Muscle layer of duodenum (tissue), 2 donors: Measurements from ENCODE around the gene LDHD.
A peak's percentile ranks its signal among the peaks of the same experiment; 100 is the strongest.

ENCODE experiments used
- H3K27ac ChIP-seq: one replicate; pipeline ENCODE4 v1.7.0; 2013; ENCODE audit warnings: mild to moderate bottlenecking, low read length
- H3K27me3 ChIP-seq: one replicate; pipeline ENCODE4 v1.7.0; 2013; ENCODE audit warnings: low read depth, mild to moderate bottlenecking, control low read depth, low read length
- H3K36me3 ChIP-seq, 2 donors: one replicate each; pipeline ENCODE4 v1.7.0; 2013; ENCODE audit warnings: low read length in 2 of 2, control low read depth in 1 of 2, mild to moderate bottlenecking in 1 of 2; ENCODE audit not compliant: insufficient read depth in 2 of 2, control insufficient read depth in 1 of 2
- H3K4me1 ChIP-seq, 2 donors: one replicate each; pipeline ENCODE4 v1.7.0; 2013; ENCODE audit warnings: low read length in 2 of 2, mild to moderate bottlenecking in 2 of 2, control low read depth in 1 of 2, moderate library complexity in 1 of 2; ENCODE audit not compliant: insufficient read depth in 2 of 2, control insufficient read depth in 1 of 2
- H3K4me3 ChIP-seq, 2 donors: one replicate each; pipeline ENCODE4 v1.7.0; 2013; ENCODE audit warnings: low read length in 2 of 2, low read depth in 1 of 2, mild to moderate bottlenecking in 1 of 2
- H3K9me3 ChIP-seq, 2 donors: one replicate each; pipeline ENCODE4 v1.7.0; 2013; ENCODE audit warnings: low read length in 2 of 2, control low read depth in 1 of 2, mild to moderate bottlenecking in 1 of 2; ENCODE audit not compliant: control insufficient read depth in 1 of 2
- donor health status: healthy.

The LDHD gene

GRCh38 chr16:75074304-75074793 lies 42.2 kb downstream of the LDHD start:
- H3K9me3 ChIP-seq: no peaks in the 10 kb centered on the region
- H3K4me3 ChIP-seq: no peak overlapping the region
- no peak overlapping the region for H3K27ac ChIP-seq
- H3K36me3 ChIP-seq: no peaks in the 10 kb centered on the region
- peaks cover 16 to 28% of the 10 kb centered on the region in 2 donors for H3K4me1 ChIP-seq
- H3K27me3 ChIP-seq: no peaks in the 10 kb centered on the region

GRCh38 chr16:75073545-75074303 lies 42.9 kb downstream of the LDHD start:
- Histone ChIP-seq H3K36me3 (no peaks in the 10 kb centered on the region), H3K4me1 (peaks cover 16 to 28% of the 10 kb centered on the region in 2 donors), H3K27ac (no peak overlapping the region), H3K9me3 (no peaks in the 10 kb centered on the region), H3K27me3 (no peaks in the 10 kb centered on the region), H3K4me3 (no peak overlapping the region)

DNA sequence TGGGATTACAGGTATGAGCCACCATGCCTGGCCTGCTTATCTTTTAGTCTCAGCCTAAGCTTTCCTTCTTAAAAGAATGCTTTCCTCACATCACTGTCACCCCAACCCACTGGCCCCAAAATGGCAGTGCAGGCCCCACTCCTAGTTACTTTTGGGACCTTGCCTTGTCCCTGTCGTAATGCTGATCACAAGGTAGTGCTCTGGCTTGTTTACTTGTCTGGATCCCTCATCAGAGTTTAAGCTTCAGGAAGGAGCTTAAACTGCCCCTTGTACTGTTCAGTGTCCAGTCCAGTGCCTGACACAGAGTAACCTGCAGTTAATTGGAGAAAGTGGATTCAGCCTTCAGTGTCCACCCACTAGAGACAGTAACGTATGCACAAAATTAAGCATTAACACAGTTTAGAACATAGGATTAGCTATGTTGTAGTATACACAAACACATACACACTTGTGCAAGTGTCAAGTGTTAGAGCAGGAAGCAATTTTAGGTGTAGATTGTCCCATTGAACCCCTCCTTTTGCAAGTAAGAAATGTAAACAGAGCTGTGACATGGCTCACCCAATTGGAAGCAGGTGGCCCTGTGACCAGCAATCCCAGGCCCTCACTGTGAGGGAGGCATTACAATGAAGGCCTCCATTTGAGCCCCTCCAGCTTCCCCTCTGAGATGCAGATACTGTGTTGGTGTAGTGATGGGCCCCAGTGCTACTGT lies 44.2 kb downstream of the LDHD start:
- Histone ChIP-seq H3K27me3 (no peaks in the 10 kb centered on the region), H3K27ac (no peak overlapping the region), H3K9me3 (no peaks in the 10 kb centered on the region), H3K4me1 (peaks cover 16 to 36% of the 10 kb centered on the region in 2 donors), H3K36me3 (no peaks in the 10 kb centered on the region), H3K4me3 (no peak overlapping the region)

DNA sequence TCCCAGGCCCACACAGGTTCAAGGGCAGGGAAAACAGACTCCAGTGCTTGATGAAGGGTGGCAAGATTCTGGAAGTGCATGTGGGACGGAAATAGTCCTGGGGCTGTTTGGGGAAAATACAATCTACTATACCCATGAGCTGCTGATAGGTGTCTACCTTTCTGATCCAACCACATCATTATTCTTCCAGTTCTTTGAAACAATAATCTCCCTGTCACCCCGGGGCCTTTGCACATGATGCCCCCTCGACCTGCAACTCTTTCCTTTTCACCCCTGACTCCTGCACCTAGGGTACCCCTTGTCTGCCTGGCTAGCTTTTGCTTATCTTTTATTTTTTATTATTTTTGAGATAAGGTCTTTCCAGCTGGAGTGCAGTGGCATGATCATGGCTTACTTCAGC lies 45.0 kb downstream of the LDHD start:
- Histone ChIP-seq H3K9me3 (no peaks in the 10 kb centered on the region), H3K27me3 (no peaks in the 10 kb centered on the region), H3K4me1 (peaks cover 16 to 39% of the 10 kb centered on the region in 2 donors), H3K4me3 (no peak overlapping the region), H3K27ac (no peak overlapping the region), H3K36me3 (no peaks in the 10 kb centered on the region)

GRCh38 chr16:75070012-75070841 lies 46.4 kb downstream of the LDHD start:
- Histone ChIP-seq H3K4me1 (peaks cover 10 to 35% of the 10 kb centered on the region in 2 donors), H3K36me3 (no peaks in the 10 kb centered on the region), H3K27ac (no peak overlapping the region), H3K4me3 (no peak overlapping the region), H3K9me3 (no peaks in the 10 kb centered on the region), H3K27me3 (no peaks in the 10 kb centered on the region)

GRCh38 chr16:75068085-75069031 lies 48.2 kb downstream of the LDHD start:
- peaks cover 9 to 32% of the 10 kb centered on the region in 2 donors for H3K4me1 ChIP-seq

GRCh38 chr16:75066861-75067447 lies 49.6 kb downstream of the LDHD start:
- no peak overlapping the region for H3K4me3 ChIP-seq
- no peak overlapping the region for H3K27ac ChIP-seq
- peaks cover 16 to 38% of the 10 kb centered on the region in 2 donors for H3K4me1 ChIP-seq

More at GRCh38 chr16:75068085-75069031, 48.2 kb downstream of the LDHD start:
- Histone ChIP-seq H3K27ac (no peak overlapping the region), H3K36me3 (no peaks in the 10 kb centered on the region), H3K9me3 (no peaks in the 10 kb centered on the region), H3K4me3 (no peak overlapping the region), H3K27me3 (no peaks in the 10 kb centered on the region)

GRCh38 chr16:75065521-75066149 lies 50.9 kb downstream of the LDHD start:
- Histone ChIP-seq H3K27ac (peak overlapping the region; percentile 36), H3K27me3 (no peaks in the 10 kb centered on the region)

More at GRCh38 chr16:75066861-75067447, 49.6 kb downstream of the LDHD start:
- no peaks in the 10 kb centered on the region for H3K27me3 ChIP-seq
- no peaks in the 10 kb centered on the region for H3K9me3 ChIP-seq
- no peaks in the 10 kb centered on the region for H3K36me3 ChIP-seq

DNA sequence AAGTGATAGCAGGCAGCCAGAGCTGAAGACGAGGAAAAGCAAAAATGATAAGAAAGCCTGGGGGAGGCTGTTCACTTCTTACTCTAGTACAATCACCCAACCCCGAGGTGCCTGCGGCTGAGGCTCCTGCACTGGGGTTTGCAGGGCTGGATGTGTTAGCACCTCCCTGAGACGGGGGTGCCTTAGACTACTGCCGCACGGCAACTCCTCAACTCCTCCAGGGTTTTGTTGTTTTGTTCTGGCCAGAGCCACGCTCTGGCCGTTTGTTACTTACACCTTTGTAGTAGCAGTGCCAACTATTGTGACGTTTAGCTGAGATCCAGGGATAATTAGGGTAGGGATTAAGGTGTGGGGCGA lies 51.5 kb downstream of the LDHD start:
- H3K9me3 ChIP-seq: no peaks in the 10 kb centered on the region
- peak overlapping the region; percentile 36 for H3K27ac ChIP-seq
- H3K4me3 ChIP-seq: no peak overlapping the region
- no peaks in the 10 kb centered on the region for H3K36me3 ChIP-seq
- peaks cover 14 to 35% of the 10 kb centered on the region in 2 donors for H3K4me1 ChIP-seq
- no peaks in the 10 kb centered on the region for H3K27me3 ChIP-seq

More at GRCh38 chr16:75065521-75066149, 50.9 kb downstream of the LDHD start:
- Histone ChIP-seq H3K9me3 (no peaks in the 10 kb centered on the region), H3K4me1 (peaks cover 19 to 38% of the 10 kb centered on the region in 2 donors), H3K4me3 (no peak overlapping the region), H3K36me3 (no peaks in the 10 kb centered on the region)
